Measurements from ENCODE around the gene MAPK7.

MAPK7 gene

GRCh38 chr17:19424934-19425868, 46.9 kb downstream of the MAPK7 start:
- peak; percentile 20 for DNase-seq

GRCh38 chr17:19426631-19427030, 48.3 kb downstream of the MAPK7 start:
- DNase-seq, result no peak

- DNase-seq, result no peak
These were observed 53.4 kb downstream of the MAPK7 start for GRCh38 chr17:19431691-19432090.

Data from activated CD4-positive, alpha-beta T cell treated with anti-CD3 and anti-CD28 coated beads, Interleukin-2, Interleukin-6, amounts not matched to agents 100 ng/mL and 50 ng/mL, durations not matched to agents 16 hours and 8 hours (primary cell).